Sigmoid colon (tissue), 4 donors: ENCODE results near the gene AGR2.

Experiments
- EP300 ChIP-seq, 4 donors: sonication (generic); formaldehyde crosslinking; IDR thresholded peaks; one replicate each; pipeline ENCODE4 v1.6.1; 2017; ENCODE audit warnings: antibody characterized with exemption in 4 of 4
- POLR2A ChIP-seq, 2 donors: fragments of 450-650 bp; IDR thresholded peaks; one replicate each; pipeline ENCODE4 v1.6.1; 2016; ENCODE audit warnings: antibody characterized with exemption in 2 of 2, mild to moderate bottlenecking in 2 of 2, moderate library complexity in 2 of 2
- POLR2AphosphoS5 ChIP-seq, 4 donors: sonication (generic); formaldehyde crosslinking; IDR thresholded peaks; one replicate each; pipeline ENCODE4 v1.6.1; 2017; ENCODE audit warnings: antibody characterized with exemption in 4 of 4
- TF ChIP-seq, protein P1 (sequence below), 4 experiments: fragments of 450-650 bp in 3 of 4; fragments of 200-600 bp in 1 of 4; IDR thresholded peaks; one replicate each; pipeline ENCODE4 v1.5.1; 2016 to 2019; ENCODE audit warnings: antibody characterized with exemption in 4 of 4, mild to moderate bottlenecking in 3 of 4, moderate library complexity in 2 of 4

DNA sequence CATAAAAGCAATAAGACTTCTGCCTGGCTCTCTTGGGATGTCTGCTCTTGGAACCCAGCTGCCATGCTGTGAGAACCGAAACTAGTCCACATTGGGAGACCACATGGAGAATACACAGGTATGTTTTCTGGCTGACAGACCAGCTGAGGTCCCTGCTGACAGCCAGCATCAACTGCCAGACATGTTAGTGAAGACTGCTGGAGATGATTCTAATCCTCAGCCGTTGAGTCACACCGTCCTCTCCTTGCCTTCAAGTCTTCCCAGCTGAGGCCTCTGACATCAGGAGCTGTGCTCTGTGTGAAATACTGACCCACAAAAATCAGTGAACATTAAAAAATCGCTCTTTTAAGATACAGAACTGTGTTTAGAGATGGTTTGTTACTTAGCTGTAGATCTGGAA is 36.9 kb upstream of the AGR2 start:
- TF ChIP-seq POLR2A (IDR thresholded peaks at IDR 0.05) = no peak
- TF ChIP-seq, protein P1, sequence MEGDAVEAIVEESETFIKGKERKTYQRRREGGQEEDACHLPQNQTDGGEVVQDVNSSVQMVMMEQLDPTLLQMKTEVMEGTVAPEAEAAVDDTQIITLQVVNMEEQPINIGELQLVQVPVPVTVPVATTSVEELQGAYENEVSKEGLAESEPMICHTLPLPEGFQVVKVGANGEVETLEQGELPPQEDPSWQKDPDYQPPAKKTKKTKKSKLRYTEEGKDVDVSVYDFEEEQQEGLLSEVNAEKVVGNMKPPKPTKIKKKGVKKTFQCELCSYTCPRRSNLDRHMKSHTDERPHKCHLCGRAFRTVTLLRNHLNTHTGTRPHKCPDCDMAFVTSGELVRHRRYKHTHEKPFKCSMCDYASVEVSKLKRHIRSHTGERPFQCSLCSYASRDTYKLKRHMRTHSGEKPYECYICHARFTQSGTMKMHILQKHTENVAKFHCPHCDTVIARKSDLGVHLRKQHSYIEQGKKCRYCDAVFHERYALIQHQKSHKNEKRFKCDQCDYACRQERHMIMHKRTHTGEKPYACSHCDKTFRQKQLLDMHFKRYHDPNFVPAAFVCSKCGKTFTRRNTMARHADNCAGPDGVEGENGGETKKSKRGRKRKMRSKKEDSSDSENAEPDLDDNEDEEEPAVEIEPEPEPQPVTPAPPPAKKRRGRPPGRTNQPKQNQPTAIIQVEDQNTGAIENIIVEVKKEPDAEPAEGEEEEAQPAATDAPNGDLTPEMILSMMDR (IDR thresholded peaks at IDR 0.05) = no peak
- TF ChIP-seq EP300 (IDR thresholded peaks at IDR 0.05) = no peak
- TF ChIP-seq POLR2AphosphoS5 (IDR thresholded peaks at IDR 0.05) = no peak
